HG03064 (cell line): ENCODE results near the gene ADAM10.

ENCODE experiments used
- ATAC-seq: cut with Tn5 transposase; IDR thresholded peaks from one replicate; pipeline ENCODE4 v1.9.1; 2021; ENCODE audit warnings: low read depth; ENCODE audit not compliant: unreplicated experiment

The ADAM10 gene

DNA sequence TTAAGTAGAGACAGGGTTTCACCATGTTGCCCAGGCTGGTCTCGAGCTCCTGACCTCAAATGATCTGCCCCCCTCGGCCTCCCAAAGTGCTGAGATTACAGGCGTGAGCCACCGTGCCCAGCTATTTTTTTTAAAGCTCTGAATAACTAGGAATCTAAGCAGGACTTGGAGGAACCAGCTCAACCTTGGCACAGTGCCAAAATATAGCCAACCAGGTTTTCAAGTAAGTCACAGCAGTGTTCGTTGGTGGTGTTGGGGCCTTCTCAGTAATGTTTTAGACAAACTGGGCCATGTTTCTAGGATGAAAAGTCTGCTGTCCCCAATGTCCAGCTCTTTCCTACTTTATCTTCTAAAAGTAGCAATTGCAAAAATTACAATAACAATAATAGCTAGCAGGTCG lies 6.4 kb upstream of the ADAM10 start:
- ATAC-seq: no peak

DNA sequence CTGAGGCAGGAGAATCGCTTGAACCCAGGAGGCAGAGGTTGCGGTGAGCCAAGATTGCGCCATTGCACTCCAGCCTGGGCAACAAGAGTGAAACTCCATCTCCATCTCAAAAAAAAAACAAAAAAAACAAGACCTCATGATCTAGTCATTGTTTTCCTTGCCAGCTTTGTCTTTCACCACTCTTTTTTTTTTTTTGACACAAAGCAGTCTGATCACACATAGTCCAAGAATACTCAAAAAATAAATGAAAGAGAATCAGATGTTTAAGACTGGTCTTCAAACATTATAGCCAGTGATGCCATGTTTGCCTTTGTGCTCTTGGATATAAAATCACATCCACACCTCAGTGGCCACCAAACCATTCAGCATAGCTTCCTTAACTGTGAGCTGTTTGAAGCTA lies 5.8 kb upstream of the ADAM10 start:
- ATAC-seq: no peak

DNA sequence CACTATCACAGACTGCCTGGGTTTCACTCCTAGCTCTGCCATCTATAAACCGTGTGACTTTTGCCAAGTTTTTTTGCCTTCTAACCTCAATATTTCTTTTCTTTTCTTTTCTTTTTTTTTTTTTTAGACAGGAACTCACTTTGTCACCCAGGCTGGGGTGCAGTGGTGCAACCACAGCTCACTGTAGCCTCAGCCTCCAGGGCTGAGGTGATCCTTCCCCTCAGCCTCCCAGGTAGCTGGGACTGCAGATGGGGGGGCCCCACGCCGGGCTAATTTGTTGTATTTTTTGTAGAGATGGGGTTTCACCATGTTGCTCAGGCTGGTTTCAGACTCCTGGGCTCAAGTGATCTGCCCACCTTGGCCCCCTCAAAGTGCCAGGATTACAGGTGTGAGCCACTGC lies 3.2 kb upstream of the ADAM10 start:
- ATAC-seq: no peak

DNA sequence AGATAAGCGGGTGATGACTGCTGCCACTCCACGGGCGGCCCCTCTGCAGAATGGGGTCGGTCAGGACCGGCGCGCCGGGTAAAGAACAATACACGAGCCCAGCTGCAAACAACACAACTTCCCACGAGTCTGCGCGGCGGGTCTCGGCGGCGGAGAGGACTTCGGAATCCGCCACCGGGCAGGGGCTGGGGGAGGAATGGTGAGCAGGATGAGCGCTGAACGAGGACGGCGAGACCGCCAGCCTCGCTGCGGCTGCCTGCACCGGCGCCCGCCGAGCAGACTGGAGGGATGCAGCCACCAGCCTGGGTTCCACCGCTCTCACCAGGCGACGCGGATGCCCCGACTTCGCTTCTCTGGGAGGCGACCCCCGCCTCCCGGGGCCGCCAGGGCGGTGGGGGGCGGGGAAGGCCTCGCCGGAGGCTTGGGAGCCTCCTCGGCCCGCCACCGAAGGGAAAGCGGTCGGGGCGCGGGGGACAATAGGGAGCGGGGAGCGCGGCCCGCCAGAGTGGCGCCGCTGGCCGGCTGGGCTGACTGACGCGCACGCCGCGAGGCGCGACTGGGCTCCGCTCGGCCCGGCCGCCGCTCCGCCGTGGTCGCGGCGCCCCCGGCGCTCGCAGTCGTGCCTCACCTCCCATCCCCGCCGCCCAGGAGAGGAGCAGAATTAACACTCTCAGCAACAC lies 515 bp downstream of the ADAM10 start:
- ATAC-seq: peak; percentile 28

DNA sequence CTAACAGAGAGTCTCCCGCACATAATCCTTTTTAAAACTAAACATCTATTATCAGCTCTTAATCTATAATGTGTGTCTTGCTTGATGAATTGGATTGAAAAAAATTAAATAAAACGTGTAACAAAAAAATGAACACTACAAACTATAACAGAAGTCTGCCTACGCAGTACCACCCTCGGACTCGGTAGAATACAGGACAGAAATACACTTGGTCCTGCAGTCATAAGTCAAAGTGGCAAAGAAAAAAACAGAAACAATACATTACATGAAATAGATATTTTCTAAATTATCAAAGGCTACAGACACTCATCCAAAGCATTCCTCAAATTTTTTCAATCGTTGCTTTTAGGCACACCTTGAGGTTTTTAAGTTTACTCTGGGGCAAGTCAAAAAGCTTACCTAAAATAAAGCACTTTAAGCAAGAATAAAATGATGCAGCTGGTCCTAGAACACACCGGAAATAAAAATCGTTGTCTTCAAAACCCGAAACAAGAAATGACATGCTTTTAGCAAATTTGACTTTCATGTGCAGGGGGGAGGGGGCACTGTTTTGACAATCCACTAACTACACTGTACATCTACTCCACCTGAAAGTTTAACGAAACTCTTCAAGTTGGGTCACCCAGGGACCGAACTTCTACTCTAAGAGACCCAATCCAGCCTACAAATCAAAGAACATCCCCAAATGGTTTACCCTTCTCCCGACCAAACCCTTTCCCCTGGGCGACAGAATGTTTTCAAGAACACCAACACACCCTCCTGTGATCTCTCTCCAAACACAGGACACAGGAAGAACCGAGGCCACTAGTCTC lies 1.3 kb downstream of the ADAM10 start:
- peak; percentile 1 for ATAC-seq

DNA sequence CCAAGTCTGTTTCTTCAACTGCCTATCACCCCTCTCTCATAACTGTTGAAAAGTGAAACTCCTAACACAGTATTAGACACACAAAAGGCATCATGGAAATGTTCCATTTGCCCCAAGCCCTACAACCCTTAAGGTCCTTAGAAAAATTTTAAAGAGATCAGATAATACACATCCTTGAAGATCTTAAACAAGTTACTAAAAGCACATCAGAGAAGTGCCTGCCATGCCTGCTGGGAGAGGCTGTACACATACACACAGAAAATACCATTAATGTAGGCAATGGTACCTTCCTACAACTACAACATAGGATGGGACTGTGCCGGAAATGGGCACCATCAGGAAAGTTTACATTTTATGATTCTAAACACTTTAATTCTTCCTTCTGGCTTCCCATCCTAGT lies 3.3 kb downstream of the ADAM10 start:
- ATAC-seq: no peak

DNA sequence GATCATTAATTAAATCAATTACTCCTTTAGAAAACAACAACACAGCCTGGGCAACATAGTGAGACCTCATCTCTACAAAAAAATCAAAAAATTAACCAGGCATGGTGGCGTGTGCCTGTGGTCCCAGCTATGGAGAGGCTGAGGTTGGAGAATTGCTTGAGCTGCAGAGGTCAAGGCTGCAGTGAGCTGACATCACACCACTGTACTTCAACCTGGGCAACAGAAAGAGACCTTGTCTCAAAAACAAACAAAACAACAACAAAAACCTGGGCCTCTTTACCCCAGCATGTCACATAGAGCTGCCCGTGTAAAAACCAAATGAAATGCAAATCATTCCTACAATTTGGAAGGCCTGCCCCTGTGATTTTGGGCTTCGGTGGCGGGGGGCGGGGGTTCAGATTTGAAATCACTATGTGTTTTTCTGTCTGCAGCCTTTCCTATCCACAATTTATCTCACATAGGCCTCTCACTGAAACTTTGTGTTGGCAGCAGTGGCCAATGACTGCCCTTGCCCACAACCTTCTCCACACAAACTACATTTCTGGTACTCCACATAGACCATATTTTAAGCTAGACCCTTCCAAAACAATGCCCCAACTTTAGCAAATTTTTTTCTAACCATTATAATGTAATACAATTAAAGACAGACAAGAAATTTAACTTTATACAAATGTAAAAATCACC lies 6.5 kb downstream of the ADAM10 start:
- ATAC-seq: no peak

DNA sequence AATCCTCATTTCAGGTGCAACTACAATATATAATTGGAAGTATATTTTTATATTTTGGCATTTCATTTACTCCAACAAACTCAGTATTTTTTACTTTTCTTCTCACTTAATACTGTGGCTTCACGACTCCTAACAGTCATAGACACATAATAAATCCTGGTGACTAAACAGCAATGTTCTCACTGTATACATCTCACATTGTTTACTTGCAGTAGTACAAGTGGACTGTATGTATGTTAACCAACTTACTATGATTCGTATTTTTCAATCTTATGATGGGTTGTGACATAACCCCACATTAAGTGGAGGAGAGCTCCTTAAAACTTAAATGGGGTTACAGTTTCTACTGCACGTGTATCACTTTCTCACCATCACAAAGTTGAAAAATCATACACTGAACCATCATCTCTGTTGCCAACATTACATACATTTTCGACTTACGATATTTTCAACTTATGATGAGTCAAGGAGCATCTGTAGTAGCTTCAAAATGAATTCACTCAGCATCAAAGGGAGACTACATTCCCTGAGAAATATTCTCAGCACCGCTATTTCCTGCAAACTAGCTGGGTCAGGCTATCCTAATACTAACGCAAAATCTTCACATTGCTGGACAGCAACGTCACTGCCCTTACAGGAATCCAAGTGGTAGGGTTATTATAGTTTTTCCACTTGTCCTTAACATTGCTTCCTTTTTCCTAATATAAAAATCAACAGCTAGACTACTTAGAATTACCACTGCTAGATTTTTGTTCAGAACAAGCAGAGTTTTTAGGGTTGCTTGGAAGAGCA lies 7.3 kb downstream of the ADAM10 start:
- no peak for ATAC-seq

DNA sequence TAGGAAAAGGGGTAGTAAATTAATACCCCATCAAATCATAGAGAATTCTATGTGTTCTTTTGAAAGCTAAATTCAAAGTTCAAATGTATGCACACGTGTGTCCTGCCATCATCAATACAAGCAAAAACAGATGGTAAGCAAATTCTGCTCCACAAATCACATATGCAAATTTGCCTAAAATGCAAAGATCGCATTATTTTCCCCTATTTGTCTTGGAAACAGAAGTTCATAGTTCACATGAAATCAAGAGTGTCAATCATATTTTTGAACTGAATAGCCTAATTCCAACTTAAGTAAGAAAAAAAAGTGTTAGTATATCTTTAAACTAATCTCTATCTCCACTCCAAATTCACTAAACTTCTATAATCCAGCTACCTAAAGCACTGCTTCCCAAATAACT lies 8.5 kb downstream of the ADAM10 start:
- no peak for ATAC-seq

DNA sequence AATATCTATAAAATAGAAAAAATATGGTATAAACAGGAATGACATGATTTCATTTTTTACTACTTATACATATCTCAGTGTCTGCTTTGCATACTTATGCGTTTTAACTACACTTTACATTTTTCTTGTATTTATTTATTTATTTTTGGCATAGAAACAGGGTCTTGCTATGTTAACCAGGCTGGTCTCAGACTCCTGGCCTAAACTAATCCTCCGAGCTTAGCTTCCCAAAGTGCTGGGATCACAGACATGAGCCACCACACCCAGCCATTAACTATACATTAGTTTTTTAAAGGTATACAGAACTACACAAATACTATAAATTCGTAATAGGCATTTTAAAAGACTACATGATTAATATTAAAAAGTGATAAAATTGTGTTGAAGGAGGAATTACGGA lies 9.1 kb downstream of the ADAM10 start:
- ATAC-seq: no peak

DNA sequence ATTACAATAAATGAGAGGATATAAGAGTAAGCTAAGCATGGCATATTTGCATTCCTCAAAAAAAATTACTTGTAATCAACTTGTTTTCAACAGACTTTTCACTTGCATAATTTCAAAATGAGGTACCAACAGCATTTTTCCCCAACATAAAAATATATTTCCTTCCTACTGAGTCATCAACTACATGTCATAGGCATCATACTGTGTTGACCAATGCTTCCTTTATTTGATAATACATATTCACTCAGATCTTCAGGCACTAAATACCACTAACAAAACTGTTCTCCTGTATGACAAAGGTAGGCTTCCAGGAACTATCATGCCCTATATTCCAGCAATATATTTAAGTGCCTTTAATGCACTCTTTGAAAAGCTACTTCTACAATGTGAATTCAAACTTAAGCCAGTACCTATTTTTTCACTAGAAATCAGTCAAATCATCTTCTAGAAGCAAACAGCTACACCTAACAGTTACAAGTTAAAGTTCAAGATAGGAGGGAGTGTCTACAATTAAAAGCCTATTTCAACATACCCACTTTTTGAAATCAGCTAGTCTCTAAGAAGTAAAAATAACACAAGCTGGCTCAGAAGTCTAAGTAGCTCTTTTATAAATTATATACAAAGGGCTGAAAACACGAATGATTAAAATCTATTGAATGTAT lies 11.3 kb downstream of the ADAM10 start:
- no peak for ATAC-seq

DNA sequence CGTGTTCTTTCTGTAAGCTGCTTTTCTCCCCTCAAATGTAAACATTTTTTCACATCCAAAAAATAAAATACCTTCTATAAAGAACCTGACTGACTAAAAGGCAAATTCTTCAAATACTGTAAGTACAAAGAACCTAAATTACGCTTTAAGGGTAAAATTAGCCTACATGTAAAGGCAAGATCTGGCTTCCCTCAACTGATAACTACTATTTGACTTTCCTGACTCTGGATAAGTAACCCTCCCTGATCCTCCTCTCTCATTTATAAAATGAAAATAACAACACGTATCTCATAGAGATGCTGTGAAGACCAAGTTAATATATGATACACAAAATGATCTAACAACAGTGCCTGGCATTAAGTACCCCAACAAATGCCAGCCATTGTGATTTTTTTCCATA lies 12.2 kb downstream of the ADAM10 start:
- ATAC-seq: no peak

DNA sequence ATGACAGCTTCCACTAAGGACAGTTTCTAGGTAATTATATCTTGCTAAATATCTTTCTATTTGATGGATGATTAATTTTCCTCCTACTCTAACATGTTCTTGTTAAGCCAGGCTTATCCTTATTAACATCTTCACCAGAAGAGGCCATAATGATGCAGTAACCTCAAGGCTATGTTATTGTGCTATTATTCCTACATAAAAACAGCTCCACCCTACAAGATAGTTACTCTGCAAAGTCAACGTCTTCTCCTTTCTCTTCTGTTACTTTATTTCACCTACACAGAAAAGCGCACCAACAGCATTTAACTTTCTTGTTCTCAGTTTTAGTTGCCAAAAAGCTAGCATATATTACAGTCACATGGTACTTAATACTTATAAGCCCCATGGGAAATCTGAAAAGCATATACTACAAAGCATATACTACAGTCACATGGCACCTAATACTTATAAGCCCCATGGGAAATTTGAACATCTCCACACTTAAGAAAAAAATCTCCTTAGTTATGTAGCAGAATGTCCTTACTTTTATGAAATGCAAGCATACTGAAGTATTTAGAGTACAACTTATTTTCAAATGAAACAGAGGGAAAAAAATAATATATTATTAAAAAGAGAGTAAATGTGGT lies 13.4 kb downstream of the ADAM10 start:
- ATAC-seq: no peak

DNA sequence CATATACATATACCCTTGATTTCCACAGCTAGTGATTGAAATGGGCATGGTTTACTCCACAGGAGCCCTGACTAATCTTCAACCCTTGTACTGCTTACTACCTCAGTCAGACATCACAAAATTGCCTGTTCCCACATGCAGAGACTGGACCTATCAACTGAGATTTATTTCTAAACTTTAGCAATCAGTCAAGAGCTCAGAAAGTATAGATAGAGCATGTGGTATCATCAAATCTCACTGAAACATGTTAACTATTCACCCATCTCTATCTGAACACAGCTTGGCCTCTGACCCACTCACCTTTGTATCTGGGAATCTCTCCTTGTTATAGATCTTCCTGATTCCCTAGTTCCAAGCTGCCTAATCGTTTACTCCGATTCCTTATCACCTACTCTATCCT lies 14.6 kb downstream of the ADAM10 start:
- no peak for ATAC-seq

DNA sequence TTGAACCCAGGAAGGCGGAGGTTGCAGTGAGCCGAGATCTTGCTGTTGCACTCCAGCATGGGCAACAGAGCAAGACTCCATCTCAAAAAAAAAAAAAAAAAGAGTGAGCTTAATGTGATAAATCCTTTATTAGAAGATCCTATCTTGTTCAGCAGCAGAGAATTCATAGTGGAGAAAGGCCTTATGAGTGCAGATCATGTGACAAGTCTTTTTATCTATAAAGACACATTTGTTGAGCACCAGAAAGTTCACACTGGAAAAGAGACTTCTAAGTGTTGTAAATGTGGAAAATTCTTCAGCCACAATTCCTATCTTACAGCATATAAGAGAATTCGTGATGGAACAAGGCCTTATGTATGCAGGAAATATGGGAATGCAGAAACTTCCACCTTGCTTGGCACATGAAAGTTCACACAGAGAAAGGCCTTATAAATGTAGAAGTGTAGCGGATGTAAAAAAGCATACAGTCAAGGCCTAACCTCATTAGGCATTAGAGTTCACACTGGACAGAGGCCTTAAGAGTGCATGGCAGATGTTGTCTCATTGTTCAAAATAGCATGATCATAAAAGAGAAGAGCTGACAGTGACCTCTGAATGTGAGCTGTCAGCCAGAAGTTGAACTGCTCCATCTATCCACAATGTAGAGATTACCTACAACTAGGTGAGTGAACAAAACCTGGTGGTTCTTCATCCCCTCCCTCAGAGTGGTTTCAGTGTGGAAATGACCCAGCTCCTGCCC lies 16.7 kb downstream of the ADAM10 start:
- ATAC-seq: no peak

DNA sequence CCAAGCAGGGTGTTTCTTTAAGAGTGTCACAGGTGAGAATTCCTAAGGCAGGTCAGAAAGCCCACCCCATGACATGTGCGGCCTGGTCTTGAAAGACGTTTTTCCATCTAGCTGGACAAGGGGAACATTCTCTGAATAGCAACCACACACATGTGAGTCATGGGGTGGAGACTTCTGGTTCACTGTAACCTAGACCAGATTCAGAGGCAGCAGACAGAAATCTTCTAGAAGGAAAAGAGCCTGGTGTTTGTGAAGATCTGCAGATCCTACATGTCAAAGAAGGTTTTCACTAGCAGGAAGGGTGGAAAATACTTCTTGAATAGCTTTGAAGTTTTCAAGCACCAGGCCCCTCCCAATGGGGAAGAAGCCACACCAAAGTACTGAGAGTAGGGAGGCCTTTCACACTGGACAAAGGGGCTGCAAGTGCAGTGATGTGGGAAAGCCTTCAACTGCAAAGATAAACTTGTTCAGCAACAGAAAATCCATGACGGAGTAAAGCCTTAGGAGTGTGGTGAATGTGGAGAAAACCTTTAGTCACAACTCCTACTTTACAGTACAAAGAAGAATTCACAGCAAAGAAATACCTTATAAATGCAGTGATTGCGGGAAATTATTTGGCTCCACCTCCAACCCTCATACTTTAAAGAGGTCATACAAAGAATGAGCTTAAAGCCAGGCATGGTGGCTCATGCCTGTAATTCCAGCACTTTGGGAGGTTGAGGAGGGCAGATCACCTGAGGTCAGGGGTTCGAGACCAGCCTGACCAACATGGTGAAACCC lies 17.6 kb downstream of the ADAM10 start:
- no peak for ATAC-seq

DNA sequence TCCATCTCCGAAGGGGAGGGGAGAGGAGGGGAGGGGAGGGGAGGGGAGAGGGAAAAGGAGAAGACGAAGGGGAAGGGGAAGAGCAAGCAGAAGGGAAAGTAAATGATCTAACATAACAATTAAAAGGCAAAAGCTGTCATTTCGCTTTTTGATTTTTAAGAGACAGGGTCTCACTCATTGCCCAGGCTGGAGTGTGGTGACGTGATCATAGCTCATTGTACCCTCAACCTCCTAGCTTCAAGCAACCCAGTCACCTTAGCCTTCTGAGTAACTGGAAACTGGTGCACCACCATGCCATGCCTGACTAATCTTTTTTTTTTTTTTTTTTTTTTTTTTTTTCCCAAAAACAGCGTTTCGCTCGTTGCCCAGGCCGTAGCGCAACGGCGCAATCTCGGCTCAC lies 22.6 kb downstream of the ADAM10 start:
- no peak for ATAC-seq

DNA sequence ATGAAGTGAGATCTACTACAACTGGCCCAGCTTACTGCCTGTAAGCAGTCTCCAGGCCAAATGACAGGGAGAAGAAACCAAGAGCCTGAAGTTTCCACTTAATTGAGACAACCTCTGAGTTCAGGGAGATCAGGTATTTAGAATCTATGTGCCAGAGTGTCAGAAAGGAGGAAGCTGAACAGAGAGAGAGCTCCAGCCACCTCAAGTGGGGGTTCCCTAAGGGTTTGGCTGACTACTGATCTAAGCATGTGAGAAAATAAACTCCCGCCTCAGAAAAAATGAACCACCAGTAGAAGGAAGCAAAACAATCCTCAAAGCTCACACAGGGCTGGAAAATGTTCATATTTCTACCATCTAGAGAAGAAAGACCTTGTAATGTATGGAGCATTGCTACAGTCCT lies 25.0 kb downstream of the ADAM10 start:
- peak; percentile 63 for ATAC-seq

DNA sequence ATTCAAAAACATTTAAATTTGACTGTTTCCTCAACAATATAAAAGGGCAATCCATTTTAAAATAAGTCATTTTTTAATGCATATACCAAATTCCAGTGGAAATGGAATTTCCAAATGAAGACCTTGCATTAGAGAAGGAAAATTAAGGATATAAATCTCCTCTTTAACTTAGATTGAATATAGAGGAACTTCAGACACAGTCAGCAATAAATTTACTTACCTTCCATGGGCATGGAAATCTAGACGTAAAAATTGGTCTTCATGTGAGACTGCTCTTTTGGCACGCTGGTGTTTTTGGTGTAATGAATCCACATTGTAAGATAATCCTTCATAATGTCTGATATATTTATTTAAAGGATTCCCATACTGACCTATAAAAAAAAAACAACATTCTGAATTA lies 32.1 kb downstream of the ADAM10 start:
- ATAC-seq: no peak
